ENCODE data around the gene HJV.

GRCh38 chr1:145995148-145995881 lies 26.2 kb downstream of the HJV start:
- TF ChIP-seq EP300 (IDR thresholded peaks at IDR 0.05) (no peak), CTCF (IDR thresholded peaks at IDR 0.05) (no peak), POLR2A (IDR thresholded peaks at IDR 0.05; ENCODE audit: low read depth) (peak; percentile 9), POLR2AphosphoS5 (IDR thresholded peaks at IDR 0.05) (no peak)
